Fibroblast of skin of right quadriceps (primary cell): Measurements from ENCODE around the gene CDHR5.

Experiments used
- DNase-seq: peaks from one replicate; pipeline ENCODE4 v3.0.0-alpha.2; 2013

Gene CDHR5

DNA sequence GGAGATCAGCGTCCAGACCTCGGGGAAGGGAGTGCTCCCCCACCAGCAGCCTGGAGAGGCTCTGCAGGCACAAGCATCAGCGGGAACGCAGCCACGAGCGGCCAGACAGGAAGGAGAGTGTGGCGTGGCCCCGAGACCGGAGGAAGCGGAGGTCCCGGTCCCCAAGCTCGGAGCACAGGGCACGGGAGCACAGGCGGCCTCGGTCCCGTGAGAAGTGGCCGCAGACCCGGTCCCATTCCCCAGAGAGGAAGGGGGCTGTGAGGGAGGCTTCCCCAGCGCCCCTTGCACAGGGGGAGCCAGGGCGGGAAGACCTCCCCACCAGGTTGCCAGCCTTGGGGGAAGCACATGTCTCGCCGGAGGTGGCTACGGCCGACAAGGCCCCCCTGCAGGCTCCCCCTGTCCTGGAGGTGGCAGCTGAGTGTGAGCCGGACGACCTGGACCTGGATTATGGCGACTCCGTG, 15.9 kb downstream of the CDHR5 start:
- DNase-seq: no peak

- no peak for DNase-seq
Observed at GRCh38 chr11:607971-608659, 16.6 kb downstream of the CDHR5 start.

DNA sequence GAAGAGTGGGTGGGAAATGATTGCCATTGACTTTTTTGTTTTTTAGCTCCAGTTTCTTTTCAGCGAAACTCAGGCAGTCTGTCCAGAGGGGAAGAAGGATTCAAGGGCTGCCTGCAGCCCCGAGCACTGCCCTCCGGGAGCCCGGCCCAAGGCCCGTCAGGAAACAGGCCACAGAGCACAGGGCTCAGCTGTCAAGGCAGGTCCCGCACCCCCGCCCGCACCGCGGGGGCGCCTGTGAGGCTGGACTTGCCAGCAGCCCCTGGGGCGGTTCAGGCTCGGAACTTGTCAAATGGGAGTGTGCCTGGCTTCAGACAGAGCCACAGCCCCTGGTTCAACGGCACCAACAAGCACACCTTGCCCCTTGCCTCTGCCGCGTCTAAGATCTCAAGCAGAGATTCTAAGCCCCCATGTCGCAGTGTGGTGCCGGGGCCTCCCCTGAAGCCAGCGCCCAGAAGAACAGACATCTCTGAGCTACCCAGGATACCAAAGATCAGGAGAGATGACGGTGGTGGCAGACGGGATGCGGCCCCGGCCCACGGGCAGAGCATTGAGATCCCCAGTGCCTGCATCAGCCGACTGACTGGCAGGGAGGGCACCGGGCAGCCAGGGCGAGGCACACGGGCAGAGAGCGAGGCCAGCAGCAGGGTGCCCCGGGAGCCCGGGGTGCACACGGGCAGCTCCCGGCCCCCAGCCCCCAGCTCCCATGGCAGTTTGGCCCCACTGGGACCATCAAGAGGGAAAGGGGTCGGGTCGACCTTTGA, 17.6 kb downstream of the CDHR5 start:
- DNase-seq: no peak

DNA sequence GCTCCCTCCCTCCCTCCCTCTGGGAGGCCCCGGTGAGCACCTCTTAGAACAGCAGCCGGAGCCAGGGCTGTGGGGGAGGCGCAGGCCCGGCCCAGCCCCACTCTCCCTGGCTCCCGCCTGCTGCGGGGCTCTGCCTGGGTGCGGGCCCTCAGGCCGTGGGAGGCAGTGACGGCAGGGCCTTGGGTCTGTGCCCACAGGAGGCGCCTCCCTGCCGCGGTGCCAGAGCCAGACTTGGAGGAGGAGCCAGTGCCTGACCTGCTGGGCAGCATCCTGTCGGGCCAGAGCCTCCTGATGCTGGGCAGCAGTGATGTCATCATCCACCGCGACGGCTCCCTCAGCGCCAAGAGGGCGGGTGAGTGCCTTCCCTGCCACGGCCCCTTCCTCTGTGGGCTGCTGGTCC, 18.5 kb downstream of the CDHR5 start:
- no peak for DNase-seq

GRCh38 chr11:605286-606129, 19.2 kb downstream of the CDHR5 start:
- no peak for DNase-seq

DNA sequence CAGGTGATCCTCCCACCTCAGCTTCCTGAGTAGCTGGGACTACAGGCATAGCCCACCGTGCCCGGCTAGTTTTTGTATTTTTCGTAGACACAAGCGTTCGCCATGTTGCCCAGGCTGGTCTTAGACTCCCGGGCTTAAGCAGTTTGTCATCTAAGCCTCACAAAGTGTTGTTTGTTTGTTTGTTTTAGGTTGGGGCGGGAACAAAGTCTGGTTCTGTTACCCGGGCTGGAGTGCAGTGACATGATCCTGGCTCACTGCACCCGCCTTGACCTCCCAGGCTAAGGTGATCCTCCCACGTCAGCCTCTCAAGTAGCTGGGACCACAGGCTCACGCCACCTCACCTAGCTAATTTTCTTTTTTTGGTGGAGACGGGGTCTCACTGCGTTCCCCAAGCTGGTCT, 21.6 kb downstream of the CDHR5 start:
- no peak for DNase-seq

DNA sequence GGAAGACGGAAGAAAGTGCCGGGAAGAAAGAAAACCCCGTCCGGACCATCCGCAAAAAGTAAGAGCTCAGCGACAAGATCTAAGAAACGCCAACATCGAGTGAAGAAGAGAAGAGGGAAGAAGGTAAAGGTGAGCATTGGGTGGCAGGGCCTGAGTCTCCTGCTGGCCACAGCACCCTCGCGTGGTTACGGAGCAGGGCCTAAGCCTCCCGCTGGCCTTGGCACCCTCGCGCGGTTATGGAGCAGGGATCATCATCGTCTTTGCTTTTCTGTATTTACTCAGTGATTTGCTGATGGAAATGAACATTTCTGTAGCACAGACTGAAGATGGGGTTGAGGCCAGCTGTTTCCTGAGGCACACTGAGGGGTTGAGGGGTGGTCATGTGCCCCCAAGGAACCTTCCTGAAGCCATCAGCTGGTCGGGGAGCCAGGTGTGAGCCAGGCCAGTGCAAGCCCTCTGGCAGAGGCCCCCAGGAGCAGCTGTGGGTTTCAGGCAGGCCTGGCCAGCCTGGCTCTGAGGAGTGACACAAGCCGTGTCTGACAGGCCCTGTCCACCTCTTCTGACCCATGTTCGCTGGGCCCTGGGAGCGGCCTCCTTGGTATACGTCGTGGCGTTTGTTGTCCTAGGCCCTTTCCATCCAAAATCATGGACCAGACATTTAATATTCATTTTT, 23.0 kb downstream of the CDHR5 start:
- DNase-seq: no peak

DNA sequence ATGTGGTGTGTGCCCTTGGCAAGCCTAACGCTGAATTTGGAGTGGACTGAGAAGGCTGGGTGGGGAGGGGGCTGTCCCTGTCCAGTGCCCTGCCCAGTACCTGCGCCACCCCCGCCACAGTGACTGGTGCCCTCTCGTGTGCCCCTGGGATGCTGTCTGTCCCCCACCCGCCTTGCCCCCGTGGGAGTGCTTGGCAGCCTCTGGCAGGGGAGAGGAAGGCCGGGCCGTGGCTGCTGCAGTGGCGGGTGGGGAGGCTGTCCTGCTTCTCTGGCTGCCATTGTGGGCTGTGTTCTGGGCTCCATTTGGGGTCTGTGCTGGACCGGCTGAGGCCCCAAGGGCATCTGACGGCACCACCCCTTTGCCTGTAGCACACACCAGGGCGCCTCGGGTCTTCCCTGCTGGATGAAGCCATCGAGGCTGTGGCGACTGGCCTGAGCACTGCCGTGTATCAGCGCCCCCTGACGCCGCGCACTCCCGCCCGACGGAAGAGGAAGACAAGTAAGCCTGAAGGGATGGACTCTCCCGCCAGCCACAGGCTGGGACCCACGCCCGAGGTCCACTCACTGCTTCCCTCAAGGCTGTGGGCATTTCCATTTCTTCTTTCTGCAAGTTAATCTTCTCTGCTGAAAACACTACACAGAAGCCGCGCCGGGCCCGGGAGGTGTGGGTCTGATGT, 26.6 kb downstream of the CDHR5 start:
- no peak for DNase-seq

DNA sequence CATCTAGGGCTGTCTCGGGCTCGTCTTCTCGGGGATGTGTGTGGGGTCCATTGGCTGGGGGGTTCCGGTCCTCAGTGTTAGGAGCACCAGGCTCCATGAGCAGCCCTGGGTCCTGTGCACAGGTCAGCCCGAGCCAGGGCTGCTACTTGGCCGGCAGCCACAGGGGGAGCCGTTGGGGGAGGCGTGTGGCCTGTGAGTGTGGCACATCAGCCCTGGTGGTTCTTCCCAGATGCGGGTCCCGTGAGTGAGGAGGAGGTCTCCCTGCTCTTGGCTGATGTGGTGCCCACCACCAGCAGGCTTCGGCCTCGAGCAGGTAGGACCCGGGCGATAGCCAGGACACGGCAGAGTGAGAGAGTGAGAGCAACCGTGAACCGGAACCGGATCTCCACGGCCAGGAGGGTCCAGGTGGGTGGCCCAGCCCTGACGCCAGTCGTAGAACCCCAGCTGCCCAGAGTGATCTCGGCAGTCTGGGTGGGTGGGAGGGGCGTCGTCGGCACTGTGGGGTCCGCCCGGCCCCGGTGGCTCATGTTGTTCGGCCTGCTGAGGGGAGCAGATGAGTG, 27.5 kb downstream of the CDHR5 start:
- no peak for DNase-seq

DNA sequence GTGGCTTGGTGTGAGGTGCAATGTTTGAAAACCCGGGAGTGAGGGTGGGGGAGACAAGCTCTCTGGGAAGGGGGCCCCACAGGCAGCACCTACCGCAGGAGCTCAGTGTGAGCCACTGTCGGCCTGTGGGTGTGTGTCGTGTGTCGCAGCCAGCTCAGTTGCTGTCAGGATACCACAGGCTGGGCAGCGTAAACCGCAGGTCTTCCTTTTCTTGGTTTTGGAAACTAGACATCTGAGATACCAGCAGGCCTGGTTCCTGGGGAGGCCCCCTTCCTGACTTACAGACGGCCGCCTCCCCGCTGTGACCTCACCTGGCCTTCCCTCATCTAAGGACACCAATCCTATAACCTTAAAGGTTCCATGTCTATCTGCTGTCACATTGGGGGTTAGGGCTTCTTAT, 28.4 kb downstream of the CDHR5 start:
- DNase-seq: no peak

DNA sequence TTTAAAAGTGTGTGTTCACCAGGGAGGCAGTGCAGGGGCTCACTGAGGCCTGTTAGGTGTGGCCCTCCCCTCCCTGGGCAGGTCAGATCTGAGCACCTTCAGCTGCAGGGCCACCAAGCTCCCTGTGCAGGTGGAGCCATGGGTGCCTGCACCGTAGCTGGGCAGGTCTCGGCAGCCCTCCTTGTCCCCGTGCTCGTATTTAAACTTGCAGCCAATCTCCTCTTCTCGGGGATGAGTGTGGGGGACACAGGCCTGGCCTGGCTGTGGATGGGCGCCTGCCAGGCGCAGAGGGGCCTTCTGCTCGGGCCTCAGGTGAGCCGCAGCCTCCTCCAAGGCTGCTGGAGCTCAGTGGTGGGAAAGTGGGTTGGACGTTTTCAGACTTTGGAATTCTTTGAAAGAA, 29.4 kb downstream of the CDHR5 start:
- DNase-seq: no peak

DNA sequence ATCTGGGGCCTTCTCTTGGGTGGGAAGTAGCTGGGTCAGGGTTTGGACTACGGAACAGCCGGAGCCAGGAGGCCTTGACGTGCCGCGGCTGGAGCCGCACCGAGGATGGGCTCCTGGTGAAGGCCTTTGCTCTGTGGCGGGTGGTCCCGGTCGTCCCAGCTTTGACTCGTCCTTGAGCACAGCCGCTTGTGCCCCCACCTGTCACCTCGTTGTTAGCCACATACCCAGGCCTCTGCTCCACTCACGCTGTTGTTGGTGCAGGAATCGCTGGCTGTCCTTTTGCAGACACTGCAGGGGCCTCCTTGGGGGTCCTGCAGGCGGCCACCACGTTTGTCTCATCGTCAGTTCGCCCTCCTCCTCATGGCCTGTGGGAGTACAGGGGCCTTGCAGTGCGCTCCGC, 31.4 kb downstream of the CDHR5 start:
- no peak for DNase-seq

DNA sequence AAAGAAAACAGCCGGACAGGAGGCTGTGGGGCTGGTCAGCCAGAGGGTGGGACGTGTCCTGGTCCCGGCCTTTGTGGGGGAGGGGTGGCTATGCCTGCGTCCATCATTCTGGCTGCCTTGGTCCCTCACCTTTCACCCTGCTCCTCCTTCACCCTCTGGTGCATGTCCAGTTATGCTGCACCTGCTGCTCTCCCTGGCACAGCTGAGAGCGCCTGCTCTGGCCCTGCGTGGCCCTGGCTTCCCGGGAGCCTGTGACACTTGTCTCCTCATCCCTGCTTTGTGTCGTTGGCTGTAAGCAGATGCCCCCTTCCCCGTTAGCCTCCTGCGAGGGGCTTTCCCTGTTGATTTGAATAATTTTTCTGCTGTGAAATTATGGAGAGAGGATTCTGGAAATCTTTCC, 31.8 kb downstream of the CDHR5 start:
- DNase-seq: no peak

GRCh38 chr11:592501-592900, 32.3 kb downstream of the CDHR5 start:
- no peak for DNase-seq

- no peak for DNase-seq
Observed at GRCh38 chr11:590997-591396, 33.8 kb downstream of the CDHR5 start.

- DNase-seq: no peak
Observed at GRCh38 chr11:589798-590197, 35.0 kb downstream of the CDHR5 start.

GRCh38 chr11:587978-588380, 36.8 kb downstream of the CDHR5 start:
- no peak for DNase-seq

DNA sequence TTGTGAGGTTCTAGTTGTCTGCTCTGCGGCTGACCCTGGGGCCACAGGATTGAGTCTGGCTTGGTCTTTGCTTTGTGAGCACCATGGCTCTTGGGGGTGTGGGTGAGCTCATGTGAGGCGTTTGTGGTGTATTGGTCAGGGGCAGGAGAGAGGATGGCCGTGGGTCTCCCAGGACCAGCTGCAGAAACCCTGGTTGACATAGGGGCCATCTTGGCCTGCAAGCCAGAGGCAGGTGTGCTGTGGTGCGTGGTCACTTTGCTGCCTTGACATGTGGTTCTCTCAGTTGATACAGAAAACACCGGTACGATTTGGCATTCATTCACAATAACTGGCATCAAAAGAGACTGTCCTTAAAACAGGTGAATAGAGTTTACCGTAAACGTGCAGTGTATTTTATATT, 37.2 kb downstream of the CDHR5 start:
- DNase-seq: no peak

GRCh38 chr11:586376-587316, 38.1 kb downstream of the CDHR5 start:
- no peak for DNase-seq

DNA sequence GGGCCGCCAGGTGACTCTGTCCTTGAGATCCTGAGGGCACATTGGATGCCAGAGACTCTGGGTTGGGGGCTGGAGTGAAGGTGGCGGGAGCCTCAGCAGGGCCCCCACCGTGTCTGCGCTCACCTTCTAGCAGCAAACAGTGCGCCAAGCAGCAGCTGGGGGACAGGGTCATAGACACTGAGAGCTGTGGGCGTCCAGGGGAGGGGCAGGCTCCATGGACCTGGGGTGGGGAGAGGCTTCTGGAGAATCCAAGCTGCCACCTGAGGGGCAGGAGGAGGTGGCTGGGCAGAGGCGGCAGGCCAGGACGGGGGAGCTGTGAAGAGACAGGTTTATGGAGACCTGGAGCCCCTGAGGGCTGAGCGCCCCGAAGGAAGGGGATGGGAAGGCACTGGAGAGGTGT, 40.5 kb downstream of the CDHR5 start:
- no peak for DNase-seq

DNA sequence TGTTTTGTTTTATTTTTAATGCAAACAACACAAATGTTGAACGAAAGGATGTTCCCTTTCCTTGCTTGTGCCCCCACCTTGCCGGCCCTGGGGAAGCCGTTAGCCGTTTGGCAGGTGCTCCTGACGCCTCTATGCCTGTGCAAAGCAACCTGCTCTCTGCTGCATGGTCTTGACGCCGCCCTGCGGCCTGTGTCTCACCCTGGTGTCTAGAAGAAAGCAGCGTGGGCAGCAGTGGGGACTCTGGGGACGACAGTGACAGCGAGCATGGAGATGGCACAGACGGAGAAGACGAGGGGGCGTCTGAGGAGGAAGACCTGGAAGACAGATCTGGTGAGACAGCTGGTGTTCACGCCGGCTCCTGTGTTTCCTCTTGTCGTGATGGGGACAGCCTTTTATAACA, 43.0 kb downstream of the CDHR5 start:
- no peak for DNase-seq
